Measurements from ENCODE around the gene MYO1D. TPM values are rescaled to one million over a fixed set of nuclear protein-coding genes. Genes with fewer than 3 reads are reported as not detected.

MYO1D gene
- total and polyA plus RNA-seq, 8 donors, result 16.7 to 43.0 (median 29.4) TPM

GRCh38 chr17:32802306-32802705 is 74.6 kb downstream of the MYO1D start:
- Histone ChIP-seq H3K9me3 (no peaks in the 10 kb centered on the region), H3K27me3 (no peaks in the 10 kb centered on the region), H3K4me1 (no peaks in the 10 kb centered on the region), H3K27ac (no peak overlapping the region), H3K4me3 (no peak overlapping the region), H3K36me3 (no peaks in the 10 kb centered on the region)
- ATAC-seq, result no peak
- FAIRE-seq, result no peak
- no peak for DNase-seq
- no peak for TF ChIP-seq CTCF (IDR thresholded peaks at IDR 0.05)
- intact Hi-C loops (cut with DNase I), result no loop called here

GRCh38 chr17:32801641-32802040 is 75.3 kb downstream of the MYO1D start:
- no peaks in the 10 kb centered on the region for H3K36me3 ChIP-seq
- FAIRE-seq, result no peak
- no peak for DNase-seq
- H3K9me3 ChIP-seq, result no peaks in the 10 kb centered on the region
- WGBS, 2 donors, result 81 to 94% methylated on average over 2 of the region's 2 CpGs
- no peak overlapping the region for H3K4me3 ChIP-seq
- no peaks in the 10 kb centered on the region for H3K27me3 ChIP-seq
- no peaks in the 10 kb centered on the region for H3K4me1 ChIP-seq
- TF ChIP-seq CTCF (IDR thresholded peaks at IDR 0.05), result no peak
- ATAC-seq, result no peak
- intact Hi-C loops (cut with DNase I), result no loop called here
- H3K27ac ChIP-seq, result no peak overlapping the region

- Histone ChIP-seq H3K36me3 (no peaks in the 10 kb centered on the region), H3K9me3 (no peaks in the 10 kb centered on the region), H3K27me3 (no peaks in the 10 kb centered on the region), H3K27ac (no peak overlapping the region), H3K4me1 (no peaks in the 10 kb centered on the region), H3K4me3 (no peak overlapping the region)
- no peak for TF ChIP-seq CTCF (IDR thresholded peaks at IDR 0.05)
- ATAC-seq, result no peak
- WGBS, 2 donors, result 92 to 93% methylated on average over 4 of the region's 4 CpGs
- intact Hi-C loops (cut with DNase I), result no loop called here
- peak; percentile 26 for FAIRE-seq
- no peak for DNase-seq
Measured at GRCh38 chr17:32801193-32801592, 75.7 kb downstream of the MYO1D start.

GRCh38 chr17:32798938-32799337 is 78.0 kb downstream of the MYO1D start:
- DNase-seq (no peak), ATAC-seq (no peak), FAIRE-seq (no peak)
- intact Hi-C loops (cut with DNase I), result no loop called here
- Histone ChIP-seq H3K9me3 (no peaks in the 10 kb centered on the region), H3K4me3 (no peak overlapping the region), H3K27ac (no peak overlapping the region), H3K36me3 (no peaks in the 10 kb centered on the region), H3K27me3 (no peaks in the 10 kb centered on the region), H3K4me1 (peaks cover 0 to 6% (median 0%) of the 10 kb centered on the region in 3 donors)
- TF ChIP-seq CTCF (IDR thresholded peaks at IDR 0.05), result no peak
- WGBS, 2 donors, result 73 to 83% methylated on average over 1 of the region's 1 CpG

- Histone ChIP-seq H3K27me3 (no peaks in the 10 kb centered on the region), H3K4me3 (no peak overlapping the region), H3K4me1 (peaks cover 0 to 6% (median 0%) of the 10 kb centered on the region in 3 donors), H3K9me3 (no peaks in the 10 kb centered on the region), H3K36me3 (no peaks in the 10 kb centered on the region), H3K27ac (no peak overlapping the region)
- FAIRE-seq, result no peak
- no peak for TF ChIP-seq CTCF (IDR thresholded peaks at IDR 0.05)
- 86 to 92% methylated on average over 11 of the region's 11 CpGs for WGBS, 2 donors
- DNase-seq, result no peak
- no peak for ATAC-seq
- intact Hi-C loops (cut with DNase I), result no loop called here
Measured at GRCh38 chr17:32795339-32795979, 81.5 kb downstream of the MYO1D start.

Data from pancreas (tissue), 10 donors.